ACHN (cell line): ENCODE measurements around the gene PKHD1.

Source experiments
- DNase-seq: peaks from one replicate; pipeline ENCODE4 v3.0.0-alpha.2; 2015
- in situ Hi-C: cut with HindIII; loops from 2 replicates; pipeline ENCODE4 v1.10.0; 2017; ENCODE audit warnings: low sequenced_read_pairs, low pct_ligation_motif_present, low pct_unique_long_range_greater_than_20kb

Gene PKHD1

GRCh38 chr6:52087498-52087999 lies at the start of gene PKHD1:
PKHD1 (minus strand) TSS chr6:52087613; CDS start chr6:52084933, 2,680 bp downstream.
- DNase-seq = peak; percentile 77
- in situ Hi-C loops = no loop called here

GRCh38 chr6:52136934-52137467 lies 49.6 kb upstream of the PKHD1 start:
- no peak for DNase-seq
- in situ Hi-C loops = no loop called here

- DNase-seq = no peak
- in situ Hi-C loops = no loop called here
Measured at GRCh38 chr6:52136055-52136454, 48.6 kb upstream of the PKHD1 start.

GRCh38 chr6:52135217-52135616 lies 47.8 kb upstream of the PKHD1 start:
- in situ Hi-C loops = no loop called here
- DNase-seq = no peak

- in situ Hi-C loops = no loop called here
- DNase-seq = no peak
Measured at GRCh38 chr6:52134011-52134410, 46.6 kb upstream of the PKHD1 start.

DNA sequence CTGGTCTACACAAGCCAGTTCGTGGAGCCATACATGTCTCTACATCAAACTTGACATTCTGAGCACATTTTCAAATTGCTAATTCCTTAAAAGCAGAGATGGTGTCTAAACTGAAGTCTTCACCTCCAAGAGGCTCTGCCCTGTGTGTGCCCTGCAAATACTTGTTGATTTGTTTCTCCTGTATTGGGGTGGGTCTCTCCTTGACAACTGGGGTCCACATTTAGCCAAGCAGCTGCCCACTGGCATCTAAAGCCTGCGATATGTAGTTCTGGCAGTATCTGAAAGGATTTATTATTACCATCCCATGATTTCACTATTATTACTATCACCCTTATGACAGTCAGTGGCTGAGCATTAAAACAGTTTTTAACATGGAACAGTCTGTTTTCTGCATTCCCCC lies 45.9 kb upstream of the PKHD1 start:
- in situ Hi-C loops = no loop called here
- no peak for DNase-seq

- in situ Hi-C loops = no loop called here
- DNase-seq = no peak
Measured at GRCh38 chr6:52132292-52132691, 44.9 kb upstream of the PKHD1 start.

DNA sequence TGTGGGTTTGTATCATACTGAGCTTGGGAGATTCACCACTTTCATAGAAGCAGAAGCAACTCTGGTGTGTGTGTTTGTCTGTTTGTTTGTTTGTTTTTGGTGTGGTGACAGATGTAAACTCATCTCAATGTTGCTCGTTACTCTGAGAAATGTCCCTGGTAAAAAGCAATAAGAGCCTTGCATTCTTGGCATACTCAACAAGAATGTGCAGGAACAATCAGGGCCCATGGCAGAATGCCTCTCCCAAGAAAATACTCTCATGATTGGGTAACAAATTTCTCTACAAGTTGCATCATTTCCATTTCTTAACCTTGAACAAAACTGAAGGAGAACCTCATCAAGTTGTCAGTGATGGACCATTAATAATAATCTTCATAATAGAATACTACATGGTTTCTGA lies 43.0 kb upstream of the PKHD1 start:
- in situ Hi-C loops = no loop called here
- DNase-seq = no peak

DNA sequence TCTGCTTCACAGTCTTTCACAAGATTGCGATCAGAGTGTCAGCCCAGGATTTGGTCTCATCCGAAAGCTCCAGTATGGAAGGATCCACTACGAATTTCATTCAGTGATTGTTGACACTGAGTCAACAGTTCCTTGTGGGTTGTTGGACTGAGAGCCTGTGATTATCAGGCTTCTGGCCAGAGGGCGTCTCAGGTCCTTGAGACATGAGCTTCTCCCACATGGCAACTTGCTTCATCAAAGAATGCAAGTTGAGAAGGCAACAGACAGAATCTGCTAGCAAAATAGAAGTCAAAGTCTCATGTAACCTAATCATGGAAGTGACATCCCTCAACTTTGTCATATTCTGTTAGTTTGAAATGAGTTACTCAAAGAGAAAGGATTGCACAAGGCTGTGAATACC lies 40.5 kb upstream of the PKHD1 start:
- no peak for DNase-seq
- in situ Hi-C loops = no loop called here

- DNase-seq = no peak
- in situ Hi-C loops = no loop called here
Measured at GRCh38 chr6:52126231-52126630, 38.8 kb upstream of the PKHD1 start.

- peak; percentile 3 for DNase-seq
- in situ Hi-C loops = no loop called here
Measured at GRCh38 chr6:52125572-52125971, 38.2 kb upstream of the PKHD1 start.

- peak; percentile 43 for DNase-seq
- in situ Hi-C loops = no loop called here
Measured at GRCh38 chr6:52125139-52125538, 37.7 kb upstream of the PKHD1 start.

GRCh38 chr6:52124126-52125121 lies 37.0 kb upstream of the PKHD1 start:
- in situ Hi-C loops = no loop called here
- peak; percentile 93 for DNase-seq

- in situ Hi-C loops = no loop called here
- DNase-seq = no peak
Measured at GRCh38 chr6:52123251-52123650, 35.8 kb upstream of the PKHD1 start.

- DNase-seq = no peak
- in situ Hi-C loops = no loop called here
Measured at GRCh38 chr6:52117352-52117751, 29.9 kb upstream of the PKHD1 start.

DNA sequence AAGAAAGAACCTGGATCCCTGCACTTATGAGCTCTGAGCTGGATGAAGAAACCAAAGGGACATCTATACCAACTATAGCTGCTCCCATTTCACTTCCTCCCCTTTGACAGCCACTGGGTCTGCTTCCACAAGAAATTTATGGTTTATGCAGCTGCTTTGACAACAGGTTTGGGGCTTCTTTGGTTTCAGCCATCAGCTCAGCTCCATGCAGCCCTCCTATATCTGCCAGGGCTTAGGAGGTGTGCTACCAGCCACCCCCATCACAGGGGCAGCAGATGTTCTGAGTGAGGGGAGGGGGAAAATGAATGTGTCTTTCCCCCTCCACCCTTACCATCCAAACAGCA lies 29.2 kb upstream of the PKHD1 start:
- in situ Hi-C loops = no loop called here
- no peak for DNase-seq

DNA sequence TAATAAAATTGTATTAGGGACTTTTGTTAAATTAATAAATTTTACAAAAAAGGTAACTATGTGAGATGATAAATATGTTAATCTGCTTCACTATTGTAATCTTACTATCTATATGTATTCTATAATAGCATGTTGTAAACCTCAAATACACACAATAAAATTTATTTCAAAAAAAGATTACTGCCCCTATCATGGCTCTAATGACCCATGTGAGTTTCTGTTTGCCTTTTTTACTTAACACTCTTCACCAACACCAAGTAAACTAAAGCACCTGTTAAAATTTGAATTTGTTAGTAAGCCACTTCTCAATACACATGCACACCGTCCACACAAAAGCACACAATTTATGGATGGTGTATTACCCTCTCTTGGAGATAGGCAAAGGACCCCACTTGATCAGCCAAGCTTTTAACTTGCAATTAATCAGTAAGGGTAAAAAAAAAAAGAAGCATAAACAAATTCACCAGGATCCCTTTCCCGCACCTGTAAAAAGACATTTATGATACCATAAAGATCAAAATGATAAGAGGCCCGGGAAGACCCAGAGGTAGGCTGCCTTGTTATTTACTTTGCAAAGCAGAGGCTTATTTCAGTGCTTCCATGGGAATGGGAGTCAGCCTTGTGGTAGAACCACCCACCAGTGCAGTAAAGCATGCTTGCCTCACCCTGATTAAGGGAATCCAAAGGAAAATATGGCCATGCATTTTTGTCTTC lies 28.6 kb upstream of the PKHD1 start:
- in situ Hi-C loops = no loop called here

GRCh38 chr6:52115145-52115741 lies 27.8 kb upstream of the PKHD1 start:
- DNase-seq = no peak
- in situ Hi-C loops = no loop called here

More for the DNA sequence above, 28.6 kb upstream of the PKHD1 start:
- no peak for DNase-seq

DNA sequence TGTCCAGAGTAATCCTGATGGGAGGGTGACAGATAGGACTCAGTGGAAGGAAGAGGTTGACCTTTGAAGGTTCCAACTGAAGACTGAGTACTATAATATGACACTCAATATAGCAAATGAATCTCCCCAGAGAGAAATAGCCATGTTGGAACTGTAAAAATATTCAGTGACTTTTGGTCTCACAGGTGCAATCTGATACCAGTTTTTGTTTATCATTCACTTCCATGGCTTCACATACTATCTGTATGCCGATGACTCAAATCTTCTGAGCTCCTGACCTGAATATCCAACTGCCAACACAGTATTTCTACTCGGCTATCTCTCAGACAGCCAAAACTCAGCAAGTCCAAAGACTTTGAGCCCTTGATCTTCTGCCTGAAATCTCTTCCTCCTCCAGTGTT lies 21.8 kb upstream of the PKHD1 start:
- in situ Hi-C loops = no loop called here

More for the DNA sequence above, 21.8 kb upstream of the PKHD1 start:
- DNase-seq = no peak
